ENCODE measurements around the gene USF1. TPM values are rescaled to one million over a fixed set of nuclear protein-coding genes. Genes with fewer than 3 reads are reported as not detected.

Gene USF1
- total RNA-seq, 1 experiment from 2014 or later, result 59.2 TPM

- Histone ChIP-seq H3K23me2 (ENCODE audit: insufficient read length, low read depth, low read length, poor library complexity, severe bottlenecking) (no peaks in the 10 kb centered on the region), H3K4me1 (ENCODE audit: insufficient read depth, low read length) (no peaks in the 10 kb centered on the region), H3K4me2 (ENCODE audit: insufficient read depth, insufficient read length, low read length) (no peak overlapping the region), H4K5ac (ENCODE audit: insufficient read length, low read depth, low read length) (no peak overlapping the region), H3K14ac (ENCODE audit: insufficient read depth, low read length) (no peak overlapping the region), H4K8ac (replicated peaks; ENCODE audit: insufficient read length, low read depth, low read length) (no peak overlapping the region), H2AFZ (ENCODE audit: low read length) (no peak overlapping the region), H4K20me1 (ENCODE audit: control insufficient read depth, insufficient read depth, insufficient read length) (no peaks in the 10 kb centered on the region), H3K23ac (ENCODE audit: insufficient read length, low read depth, low read length) (no peak overlapping the region), H3T11ph (ENCODE audit: low read length) (no peak overlapping the region), H2BK120ac (ENCODE audit: low read depth, low read length, poor library complexity, severe bottlenecking) (no peak overlapping the region), H3K56ac (ENCODE audit: insufficient read length, low read depth, low read length) (no peak overlapping the region), H3K27me3 (ENCODE audit: insufficient read depth, low read length) (no peaks in the 10 kb centered on the region), H2BK20ac (ENCODE audit: low read depth, low read length, poor library complexity, severe bottlenecking) (no peak overlapping the region), H3K27ac (ENCODE audit: insufficient read length, low read depth, low read length) (no peak overlapping the region), H2BK5ac (ENCODE audit: insufficient read length, low read length) (no peak overlapping the region), H2AK5ac (ENCODE audit: insufficient read length, low read length) (no peak overlapping the region), H3K4ac (ENCODE audit: low read depth, low read length) (no peak overlapping the region), H4K91ac (ENCODE audit: insufficient read length, low read depth, low read length) (no peak overlapping the region), H3K18ac (ENCODE audit: insufficient read length, low read depth, low read length) (no peak overlapping the region), H3K9me3 (ENCODE audit: control insufficient read depth, low read depth, low read length) (no peaks in the 10 kb centered on the region), H3K79me2 (ENCODE audit: insufficient read depth, low read length) (no peaks in the 10 kb centered on the region), H3K9ac (ENCODE audit: extremely low read depth, insufficient read length, low read length) (no peak overlapping the region), H2BK15ac (ENCODE audit: low read depth, low read length) (no peak overlapping the region), H3K79me1 (ENCODE audit: insufficient read depth, low read depth, low read length, poor library complexity, severe bottlenecking) (no peaks in the 10 kb centered on the region), H2BK12ac (ENCODE audit: insufficient read length, low read depth, low read length) (no peak overlapping the region)
- TF ChIP-seq CTCF (conservative IDR thresholded peaks at IDR 0.05), result no peak
- no CpG with 5 or more reads among the region's 10 CpGs for WGBS (ENCODE audit: extremely low coverage, insufficient read length, low lambda C conversion rate)
- Mint-ChIP-seq H3K4me1 (peaks cover 53 to 54% of the 10 kb centered on the region in 2 experiments), H3K27ac (no peak overlapping the region), H3K9me3 (no peaks in the 10 kb centered on the region), H3K36me3 (ENCODE audit: insufficient read depth in 1 of 3, low read depth in 3 of 3) (no peaks in the 10 kb centered on the region), H3K4me3 (no peak overlapping the region), H3K27me3 (ENCODE audit: low read depth) (no peaks in the 10 kb centered on the region; the same call in 1 of the 2 replicates)
- DNase-seq, result no peak
Observed at GRCh38 chr1:161083748-161084596, 38.2 kb upstream of the USF1 start.
